GM12873 (cell line): Measurements from ENCODE around the gene HAL.

Experiments
- TF ChIP-seq, protein P1 (sequence below): IDR thresholded peaks from 2 replicates; pipeline ENCODE4 v1.5.1; 2012; ENCODE audit warnings: low read depth, mild to moderate bottlenecking, moderate library complexity, low read length, control low read depth; ENCODE audit not compliant: insufficient read depth; ENCODE audit errors: missing control alignments

HAL gene

GRCh38 chr12:96025518-96025917 is 29.4 kb upstream of the HAL start:
- TF ChIP-seq, protein P1, sequence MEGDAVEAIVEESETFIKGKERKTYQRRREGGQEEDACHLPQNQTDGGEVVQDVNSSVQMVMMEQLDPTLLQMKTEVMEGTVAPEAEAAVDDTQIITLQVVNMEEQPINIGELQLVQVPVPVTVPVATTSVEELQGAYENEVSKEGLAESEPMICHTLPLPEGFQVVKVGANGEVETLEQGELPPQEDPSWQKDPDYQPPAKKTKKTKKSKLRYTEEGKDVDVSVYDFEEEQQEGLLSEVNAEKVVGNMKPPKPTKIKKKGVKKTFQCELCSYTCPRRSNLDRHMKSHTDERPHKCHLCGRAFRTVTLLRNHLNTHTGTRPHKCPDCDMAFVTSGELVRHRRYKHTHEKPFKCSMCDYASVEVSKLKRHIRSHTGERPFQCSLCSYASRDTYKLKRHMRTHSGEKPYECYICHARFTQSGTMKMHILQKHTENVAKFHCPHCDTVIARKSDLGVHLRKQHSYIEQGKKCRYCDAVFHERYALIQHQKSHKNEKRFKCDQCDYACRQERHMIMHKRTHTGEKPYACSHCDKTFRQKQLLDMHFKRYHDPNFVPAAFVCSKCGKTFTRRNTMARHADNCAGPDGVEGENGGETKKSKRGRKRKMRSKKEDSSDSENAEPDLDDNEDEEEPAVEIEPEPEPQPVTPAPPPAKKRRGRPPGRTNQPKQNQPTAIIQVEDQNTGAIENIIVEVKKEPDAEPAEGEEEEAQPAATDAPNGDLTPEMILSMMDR: no peak

DNA sequence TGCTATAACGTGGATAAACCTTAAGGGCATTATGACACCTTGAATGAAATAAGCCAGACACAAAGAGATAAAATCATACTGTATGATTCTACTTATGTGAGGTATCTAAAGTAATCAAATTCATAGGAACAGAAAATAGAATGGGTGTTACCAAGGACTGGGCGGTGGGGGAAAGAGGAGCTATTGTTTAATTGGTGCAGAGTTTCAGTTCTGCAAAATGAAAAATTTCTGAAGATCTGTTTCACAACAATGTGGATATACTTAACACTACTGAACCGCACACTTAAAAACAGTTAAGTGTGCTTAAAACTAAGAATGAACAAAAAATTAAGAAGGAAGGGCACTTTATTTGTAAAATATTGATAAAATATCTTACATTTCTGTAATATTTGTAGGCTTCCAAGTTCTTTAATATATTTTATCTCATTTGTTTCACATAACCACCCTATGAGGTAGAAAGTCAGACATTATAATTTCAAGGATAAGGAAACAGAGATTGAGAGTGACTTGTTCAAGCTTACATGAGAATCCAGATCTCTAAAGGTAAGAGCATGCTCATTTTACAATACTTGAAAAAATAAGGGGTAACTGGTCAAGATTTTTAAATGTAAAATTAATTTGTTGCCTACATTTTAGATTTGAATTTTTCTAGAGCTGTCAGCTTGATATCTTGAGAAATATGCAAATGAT is 24.3 kb upstream of the HAL start:
- TF ChIP-seq, protein P1: no peak

GRCh38 chr12:96015672-96016071 is 19.5 kb upstream of the HAL start:
- TF ChIP-seq, protein P1: peak; percentile 15

DNA sequence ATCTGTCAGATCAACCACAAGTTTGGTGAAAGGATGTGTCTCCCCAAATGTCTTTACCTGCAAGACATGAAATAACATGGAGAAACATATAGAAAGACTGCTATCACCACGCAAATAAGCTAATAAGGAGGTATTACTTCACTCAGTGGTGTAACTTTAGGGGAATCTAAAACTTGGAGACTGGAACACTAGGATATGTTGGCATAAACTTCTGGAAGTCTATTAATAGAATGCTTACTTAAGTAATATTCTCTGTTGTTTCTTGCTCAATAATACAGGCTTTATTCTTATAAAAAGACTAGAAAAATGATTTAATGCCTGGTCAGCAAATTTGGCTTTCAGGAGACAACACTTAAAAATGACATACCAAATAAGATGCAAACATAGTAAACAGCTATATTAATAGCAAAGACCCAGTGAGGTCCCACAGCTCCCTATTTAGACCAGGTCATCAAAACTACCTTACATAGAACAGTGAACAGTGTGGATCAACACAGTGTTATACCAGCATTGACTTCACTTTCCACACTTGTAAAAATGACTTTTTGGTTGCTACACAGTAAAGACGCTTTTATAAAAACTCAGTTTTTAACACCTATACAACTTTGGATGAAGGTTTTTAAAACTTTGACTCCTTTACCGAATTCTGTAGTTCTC is 18.9 kb upstream of the HAL start:
- TF ChIP-seq, protein P1: no peak

GRCh38 chr12:96007729-96008128 is 11.6 kb upstream of the HAL start:
- TF ChIP-seq, protein P1: no peak

DNA sequence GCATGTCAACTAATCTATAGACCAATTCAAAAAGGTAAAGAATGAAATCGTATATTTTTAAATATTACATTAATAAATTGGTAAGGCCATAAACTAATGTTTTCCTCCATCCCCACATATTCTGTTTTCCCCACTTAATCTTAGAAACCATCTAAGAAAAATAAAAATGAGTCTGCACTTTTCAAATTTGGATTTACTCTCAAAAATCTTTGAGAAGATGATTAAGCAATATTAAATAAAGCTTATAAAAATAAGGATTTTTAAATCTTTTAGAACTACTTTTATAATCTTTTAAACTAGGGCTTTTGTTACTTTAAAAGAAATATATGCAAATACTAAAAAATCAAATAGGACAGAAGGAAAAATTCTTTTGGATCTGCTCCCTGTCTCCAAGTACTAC is 10.6 kb upstream of the HAL start:
- TF ChIP-seq, protein P1: no peak

DNA sequence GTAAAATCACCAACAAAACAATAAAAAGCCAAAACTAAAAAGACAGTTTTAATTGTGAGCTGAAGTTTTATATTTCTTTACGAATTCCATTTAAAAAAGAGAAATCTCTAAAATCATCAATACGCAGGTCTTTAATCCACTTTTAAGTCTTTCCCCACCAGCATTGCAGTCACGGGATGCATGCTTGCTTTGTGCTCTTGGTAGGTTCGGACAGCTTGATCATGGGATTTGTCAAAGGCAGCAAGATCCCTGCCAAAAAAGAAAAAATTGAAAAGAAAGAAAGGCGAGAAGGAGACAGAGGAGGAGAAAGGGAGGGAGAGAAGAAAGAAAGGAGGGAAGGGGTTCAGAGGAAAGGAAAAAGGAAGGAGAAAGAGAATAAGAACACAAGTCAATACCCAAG is 4.7 kb upstream of the HAL start:
- TF ChIP-seq, protein P1: no peak
